Loucy (cell line): Measurements from ENCODE around the gene IER2.

Source experiments
- H2AFZ ChIP-seq: fragments of 200-600 bp; sonication (generic); 2 replicates; pipeline ENCODE4 v1.6.0; 2016; ENCODE audit warnings: antibody characterized with exemption, mild to moderate bottlenecking, low read length, moderate library complexity
- H3F3A ChIP-seq: fragments of 200-600 bp; 2 replicates; pipeline ENCODE4 v1.6.0; 2016; ENCODE audit warnings: antibody characterized with exemption, low read depth, mild to moderate bottlenecking
- H3K27me3 ChIP-seq: fragments of 200-600 bp; sonication (generic); 2 replicates; pipeline ENCODE4 v1.6.1; 2014; ENCODE audit warnings: low read length, mild to moderate bottlenecking; ENCODE audit not compliant: insufficient read depth, poor library complexity, severe bottlenecking
- H3K36me3 ChIP-seq: fragments of 200-600 bp; sonication (generic); 2 replicates; pipeline ENCODE4 v1.6.1; 2016; ENCODE audit warnings: low read length; ENCODE audit not compliant: insufficient read depth
- H3K4me1 ChIP-seq: fragments of 200-600 bp; sonication (generic); 2 replicates; pipeline ENCODE4 v1.5.1; 2014; ENCODE audit warnings: low read length, mild to moderate bottlenecking; ENCODE audit not compliant: insufficient read depth, poor library complexity, severe bottlenecking
- H3K4me2 ChIP-seq: fragments of 200-600 bp; sonication (generic); 2 replicates; pipeline ENCODE4 v1.6.0; 2014; ENCODE audit warnings: antibody characterized with exemption, low read length, low read depth, mild to moderate bottlenecking; ENCODE audit not compliant: poor library complexity, severe bottlenecking
- H3K4me3 ChIP-seq: fragments of 200-600 bp; sonication (generic); 2 replicates; pipeline ENCODE4 v1.5.1; 2014; ENCODE audit warnings: low read length, mild to moderate bottlenecking, mixed read lengths; ENCODE audit not compliant: poor library complexity, severe bottlenecking
- H3K79me2 ChIP-seq: fragments of 200-600 bp; sonication (generic); 2 replicates; pipeline ENCODE4 v1.6.1; 2014; ENCODE audit warnings: low read length; ENCODE audit not compliant: insufficient read depth
- H3K9ac ChIP-seq: fragments of 200-600 bp; sonication (generic); 2 replicates; pipeline ENCODE4 v1.6.0; 2014; ENCODE audit warnings: mild to moderate bottlenecking, low read depth, low read length, moderate library complexity; ENCODE audit not compliant: poor library complexity, severe bottlenecking
- H3K9me2 ChIP-seq: fragments of 200-600 bp; sonication (generic); replicated peaks from 2 replicates; pipeline ENCODE4 v1.6.1; 2016; ENCODE audit warnings: low read depth, low read length, mixed read lengths
- H3K9me3 ChIP-seq: fragments of 200-600 bp; sonication (generic); 2 replicates; pipeline ENCODE4 v1.6.1; 2014; ENCODE audit warnings: mild to moderate bottlenecking, antibody characterized with exemption, low read length, low read depth; ENCODE audit not compliant: insufficient read depth
- H4K20me1 ChIP-seq: fragments of 200-600 bp; sonication (generic); 2 replicates; pipeline ENCODE4 v1.6.0; 2014; ENCODE audit warnings: antibody characterized with exemption, low read length, mild to moderate bottlenecking; ENCODE audit not compliant: insufficient read depth, poor library complexity, severe bottlenecking
- CTCF ChIP-seq: fragments of 200-600 bp; sonication (generic); conservative IDR thresholded peaks from 2 replicates; pipeline ENCODE4 v1.5.1; 2014; ENCODE audit warnings: mild to moderate bottlenecking, antibody characterized with exemption, low read length
- EZH2phosphoT487 ChIP-seq: fragments of 200-600 bp; IDR thresholded peaks from 2 replicates; pipeline ENCODE4 v1.6.1; 2018; ENCODE audit warnings: antibody characterized with exemption, mild to moderate bottlenecking, moderate library complexity, borderline replicate concordance

The IER2 gene

GRCh38 chr19:13169769-13170168 is 19.6 kb downstream of the IER2 start:
- H3K9ac ChIP-seq: peak overlapping the region; percentile 80
- no peak for TF ChIP-seq EZH2phosphoT487
- TF ChIP-seq CTCF: no peak

GRCh38 chr19:13171146-13171545 is 20.9 kb downstream of the IER2 start:
- no peaks in the 10 kb centered on the region for H3F3A ChIP-seq
- H3K36me3 ChIP-seq: no peaks in the 10 kb centered on the region
- H3K9me2 ChIP-seq: no peaks in the 10 kb centered on the region
- peaks cover 12% of the 10 kb centered on the region; the same call in 1 of the 2 replicates for H3K79me2 ChIP-seq
- no peaks in the 10 kb centered on the region for H4K20me1 ChIP-seq
- H3K27me3 ChIP-seq: no peaks in the 10 kb centered on the region
- no peak overlapping the region for H3K4me2 ChIP-seq
- H3K4me3 ChIP-seq: no peak overlapping the region
- peaks cover 44% of the 10 kb centered on the region for H3K4me1 ChIP-seq
- no peaks in the 10 kb centered on the region for H3K9me3 ChIP-seq
- no peak overlapping the region for H3K9ac ChIP-seq
- TF ChIP-seq CTCF: no peak
- no peak for TF ChIP-seq EZH2phosphoT487
- no peak overlapping the region for H2AFZ ChIP-seq

More at GRCh38 chr19:13169769-13170168, 19.6 kb downstream of the IER2 start:
- H2AFZ ChIP-seq: no peak overlapping the region
- H3K9me2 ChIP-seq: no peaks in the 10 kb centered on the region
- no peaks in the 10 kb centered on the region for H3F3A ChIP-seq
- no peaks in the 10 kb centered on the region for H3K36me3 ChIP-seq
- no peaks in the 10 kb centered on the region for H3K27me3 ChIP-seq
- H4K20me1 ChIP-seq: no peaks in the 10 kb centered on the region
- H3K4me1 ChIP-seq: peaks cover 58% of the 10 kb centered on the region
- no peak overlapping the region for H3K4me3 ChIP-seq
- H3K9me3 ChIP-seq: no peaks in the 10 kb centered on the region
- H3K79me2 ChIP-seq: peaks cover 19% of the 10 kb centered on the region; the same call in 1 of the 2 replicates
- H3K4me2 ChIP-seq: no peak overlapping the region

GRCh38 chr19:13172346-13173138 is 22.3 kb downstream of the IER2 start:
- H3K4me2 ChIP-seq: peak overlapping the region; percentile 59
- no peaks in the 10 kb centered on the region for H3K36me3 ChIP-seq
- no peaks in the 10 kb centered on the region for H3K9me3 ChIP-seq
- no peaks in the 10 kb centered on the region for H3K9me2 ChIP-seq
- H3K4me1 ChIP-seq: peaks cover 33% of the 10 kb centered on the region
- H3K4me3 ChIP-seq: peak overlapping the region; percentile 48
- H2AFZ ChIP-seq: peak overlapping the region; percentile 55
- H3F3A ChIP-seq: no peaks in the 10 kb centered on the region
- H3K27me3 ChIP-seq: no peaks in the 10 kb centered on the region
- TF ChIP-seq EZH2phosphoT487 (no peak), CTCF (no peak)
- H3K9ac ChIP-seq: peak overlapping the region; percentile 52
- peaks cover 10% of the 10 kb centered on the region; the same call in 1 of the 2 replicates for H3K79me2 ChIP-seq
- H4K20me1 ChIP-seq: no peaks in the 10 kb centered on the region
